Fibroblast of lung (primary cell): Measurements from ENCODE around the gene ZFC3H1. TPM values are rescaled to one million over a fixed set of nuclear protein-coding genes. Genes with fewer than 3 reads are reported as not detected.

Experiments used
- DNase-seq, 2 donors: peaks; one replicate each; pipeline versions ENCODE4 v3.0.0 to v3.0.0-alpha.2; 2010; ENCODE audit warnings: low read depth in 2 of 2
- H2AFZ ChIP-seq: 2 replicates; pipeline ENCODE4 v1.5.1; 2012; ENCODE audit warnings: low read length, control low read depth, inconsistent platforms
- H3K27ac ChIP-seq: 2 replicates; pipeline ENCODE4 v1.5.1; 2011; ENCODE audit warnings: low read length, control low read depth; ENCODE audit not compliant: insufficient read depth
- H3K27me3 ChIP-seq: 2 replicates; pipeline ENCODE4 v1.5.1; 2011; ENCODE audit warnings: mild to moderate bottlenecking, low read length; ENCODE audit not compliant: control insufficient read depth, insufficient read depth
- H3K36me3 ChIP-seq: 2 replicates; pipeline ENCODE4 v1.5.1; 2011; ENCODE audit warnings: low read length; ENCODE audit not compliant: control insufficient read depth, insufficient read depth
- H3K4me1 ChIP-seq: 2 replicates; pipeline ENCODE4 v1.5.1; 2011; ENCODE audit warnings: low read length; ENCODE audit not compliant: control insufficient read depth, insufficient read depth; ENCODE audit errors: extremely low read depth
- H3K4me2 ChIP-seq: 2 replicates; pipeline ENCODE4 v1.5.1; 2011; ENCODE audit warnings: low read length, control low read depth; ENCODE audit not compliant: insufficient read depth; ENCODE audit errors: extremely low read depth
- H3K4me3 ChIP-seq, 4 experiments: fragments of 200-600 bp in 1 of 4; sonication (generic) in 1 of 4; replicated peaks in 1 of 4; 2 replicates each; pipeline ENCODE4 v1.5.1; 2011 to 2016; ENCODE audit warnings: low read length in 4 of 4, low read depth in 3 of 4, mild to moderate bottlenecking in 3 of 4, control low read depth in 2 of 4, inconsistent platforms in 1 of 4, mixed read lengths in 1 of 4; ENCODE audit not compliant: insufficient read depth in 1 of 4; ENCODE audit errors: control extremely low read depth in 1 of 4
- H3K79me2 ChIP-seq: 2 replicates; pipeline ENCODE4 v1.5.1; 2012; ENCODE audit warnings: mild to moderate bottlenecking, low read length, inconsistent platforms; ENCODE audit not compliant: control insufficient read depth, insufficient read depth
- H3K9ac ChIP-seq: 2 replicates; pipeline ENCODE4 v1.5.1; 2011; ENCODE audit warnings: mild to moderate bottlenecking, low read length, control low read depth; ENCODE audit not compliant: insufficient read depth
- H3K9me3 ChIP-seq: 2 replicates; pipeline ENCODE4 v1.5.1; 2012; ENCODE audit warnings: low read depth, low read length; ENCODE audit not compliant: control insufficient read depth, insufficient read depth
- H4K20me1 ChIP-seq: 2 replicates; pipeline ENCODE4 v1.5.1; 2011; ENCODE audit warnings: low read length; ENCODE audit not compliant: control insufficient read depth, insufficient read depth; ENCODE audit errors: extremely low read depth
- EZH2 ChIP-seq: IDR thresholded peaks from 2 replicates; pipeline ENCODE4 v1.5.1; 2012; ENCODE audit warnings: low read length, control low read depth, mild to moderate bottlenecking; ENCODE audit errors: missing control alignments
- polyA plus RNA-seq, 2 donors: library from polyadenylated mRNA; depleted of rRNA in 1 of 2; stranded (reverse) in 1 of 2; unstranded in 1 of 2; fragments of >200 nt; gene quantifications; 2 replicates each; pipeline ENCODE4 v1.2.1, GENCODE V29; 2011 to 2012; ENCODE audit warnings: missing spikeins in 1 of 2
- total RNA-seq: library from RNA; depleted of rRNA; stranded (reverse); fragments of >200 nt; gene quantifications from 2 replicates; pipeline ENCODE4 v1.2.1, GENCODE V29; 2014
- TF ChIP-seq, protein P1 (sequence below), 2 donors: IDR thresholded peaks in 1 of 2; conservative IDR thresholded peaks in 1 of 2; 1 replicate in 1 of 2; 2 replicates in 1 of 2; pipeline ENCODE4 v1.5.1; 2011 to 2012; ENCODE audit warnings: low read length in 2 of 2, control low read depth in 1 of 2, inconsistent platforms in 1 of 2, low read depth in 1 of 2, mild to moderate bottlenecking in 1 of 2

ZFC3H1 gene
- total and polyA plus RNA-seq, 2 donors (not counting 1 experiment from before 2014, with no cell fraction given) = 30.7 to 33.1 TPM

- H3K4me1 ChIP-seq = no peaks in the 10 kb centered on the region
- no peak overlapping the region for H3K4me2 ChIP-seq
- no peaks in the 10 kb centered on the region for H3K9me3 ChIP-seq
- no peaks in the 10 kb centered on the region for H4K20me1 ChIP-seq
- TF ChIP-seq EZH2 = no peak
- TF ChIP-seq, protein P1, sequence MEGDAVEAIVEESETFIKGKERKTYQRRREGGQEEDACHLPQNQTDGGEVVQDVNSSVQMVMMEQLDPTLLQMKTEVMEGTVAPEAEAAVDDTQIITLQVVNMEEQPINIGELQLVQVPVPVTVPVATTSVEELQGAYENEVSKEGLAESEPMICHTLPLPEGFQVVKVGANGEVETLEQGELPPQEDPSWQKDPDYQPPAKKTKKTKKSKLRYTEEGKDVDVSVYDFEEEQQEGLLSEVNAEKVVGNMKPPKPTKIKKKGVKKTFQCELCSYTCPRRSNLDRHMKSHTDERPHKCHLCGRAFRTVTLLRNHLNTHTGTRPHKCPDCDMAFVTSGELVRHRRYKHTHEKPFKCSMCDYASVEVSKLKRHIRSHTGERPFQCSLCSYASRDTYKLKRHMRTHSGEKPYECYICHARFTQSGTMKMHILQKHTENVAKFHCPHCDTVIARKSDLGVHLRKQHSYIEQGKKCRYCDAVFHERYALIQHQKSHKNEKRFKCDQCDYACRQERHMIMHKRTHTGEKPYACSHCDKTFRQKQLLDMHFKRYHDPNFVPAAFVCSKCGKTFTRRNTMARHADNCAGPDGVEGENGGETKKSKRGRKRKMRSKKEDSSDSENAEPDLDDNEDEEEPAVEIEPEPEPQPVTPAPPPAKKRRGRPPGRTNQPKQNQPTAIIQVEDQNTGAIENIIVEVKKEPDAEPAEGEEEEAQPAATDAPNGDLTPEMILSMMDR (conservative IDR thresholded peaks at IDR 0.05 in 1 of 2, IDR thresholded peaks at IDR 0.05 in 1 of 2; ENCODE audit: low read depth in 1 of 2, low read length in 2 of 2) = no peak
- H3K4me3 ChIP-seq = no peak overlapping the region
- H3K79me2 ChIP-seq = peaks cover 4% of the 10 kb centered on the region
- no peak for DNase-seq
- no peaks in the 10 kb centered on the region for H3K27me3 ChIP-seq
- H3K36me3 ChIP-seq = peaks cover 8% of the 10 kb centered on the region
- H3K27ac ChIP-seq = no peak overlapping the region
- no peak overlapping the region for H2AFZ ChIP-seq
- H3K9ac ChIP-seq = no peak overlapping the region
Observed at GRCh38 chr12:71638499-71638898, 25.1 kb downstream of the ZFC3H1 start.

DNA sequence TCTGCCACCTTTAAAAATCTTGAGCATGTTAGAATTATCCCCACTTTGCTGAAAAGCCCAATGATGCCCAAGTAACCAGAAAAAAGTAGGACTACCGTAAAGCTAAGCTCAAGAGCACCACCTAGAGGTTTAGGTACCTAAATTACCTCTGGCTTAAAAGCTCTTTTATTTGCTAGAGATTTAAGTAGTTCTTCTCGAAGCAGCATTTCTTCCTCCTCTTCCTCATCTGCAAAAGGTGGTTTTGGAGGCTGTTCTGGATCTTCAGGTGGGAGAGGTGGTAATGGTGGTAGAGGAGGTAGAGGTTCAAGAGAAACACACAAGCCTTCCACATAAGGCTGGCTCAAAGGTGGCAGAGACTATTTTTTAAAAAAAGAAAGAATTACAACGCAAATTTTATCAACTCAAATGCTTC is 26.9 kb downstream of the ZFC3H1 start:
- no peak for TF ChIP-seq EZH2
- TF ChIP-seq, protein P1 (conservative IDR thresholded peaks at IDR 0.05 in 1 of 2, IDR thresholded peaks at IDR 0.05 in 1 of 2; ENCODE audit: low read depth in 1 of 2, low read length in 2 of 2) = peak; percentile 67 to 87
- peaks cover 3% of the 10 kb centered on the region for H3K79me2 ChIP-seq
- no peaks in the 10 kb centered on the region for H3K9me3 ChIP-seq
- no peak overlapping the region for H2AFZ ChIP-seq
- H3K9ac ChIP-seq = no peak overlapping the region
- H3K27me3 ChIP-seq = no peaks in the 10 kb centered on the region
- no peak overlapping the region for H3K27ac ChIP-seq
- H3K4me2 ChIP-seq = no peak overlapping the region
- peaks cover 11% of the 10 kb centered on the region for H3K36me3 ChIP-seq
- DNase-seq = peak; percentile 62 to 81
- H3K4me1 ChIP-seq = no peaks in the 10 kb centered on the region
- no peaks in the 10 kb centered on the region for H4K20me1 ChIP-seq
- H3K4me3 ChIP-seq = no peak overlapping the region

DNA sequence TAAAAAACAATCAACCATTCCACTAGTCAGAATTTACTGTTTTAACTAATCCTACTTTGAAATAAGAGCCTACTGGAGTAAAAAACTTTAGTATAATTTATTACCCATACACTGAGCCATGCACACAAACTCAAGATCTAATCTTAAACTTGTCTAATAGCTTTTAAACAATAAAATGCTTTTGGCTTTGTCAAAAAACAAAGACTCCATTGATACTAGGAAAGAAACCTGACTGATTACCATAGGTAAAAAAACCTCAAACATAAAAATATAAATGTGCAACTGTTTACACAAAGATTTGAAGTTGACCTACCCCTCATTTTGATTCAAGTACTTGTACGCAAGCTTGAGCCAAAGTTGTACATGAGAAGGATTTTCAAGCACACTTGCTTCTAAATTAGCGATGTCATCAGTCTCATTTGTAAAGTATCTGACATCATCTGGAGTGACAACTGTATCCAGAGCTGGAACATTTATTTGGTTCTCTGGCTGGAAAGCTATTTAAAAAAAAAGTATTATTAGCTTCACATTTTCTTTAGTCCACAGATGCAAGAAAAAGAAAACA is 36.1 kb downstream of the ZFC3H1 start:
- Histone ChIP-seq H4K20me1 (no peaks in the 10 kb centered on the region), H3K27ac (no peak overlapping the region), H3K79me2 (no peaks in the 10 kb centered on the region)

More for the DNA sequence above, 36.1 kb downstream of the ZFC3H1 start:
- Histone ChIP-seq H3K27me3 (no peaks in the 10 kb centered on the region), H3K4me3 (no peak overlapping the region), H3K4me1 (no peaks in the 10 kb centered on the region), H3K9ac (no peak overlapping the region), H2AFZ (no peak overlapping the region), H3K9me3 (no peaks in the 10 kb centered on the region), H3K36me3 (peaks cover 17% of the 10 kb centered on the region), H3K4me2 (no peak overlapping the region)
- TF ChIP-seq, protein P1 (conservative IDR thresholded peaks at IDR 0.05 in 1 of 2, IDR thresholded peaks at IDR 0.05 in 1 of 2; ENCODE audit: low read depth in 1 of 2, low read length in 2 of 2) = no peak
- no peak for DNase-seq
